Uterus (tissue), 4 donors: ENCODE results near the gene SORL1. TPM values are rescaled to one million over a fixed set of nuclear protein-coding genes. Genes with fewer than 3 reads are reported as not detected.

Source experiments
- DNase-seq, 2 donors: peaks; one replicate each; pipeline ENCODE4 v3.0.0-alpha.2; 2019 to 2020
- H3K27ac ChIP-seq, 2 donors: fragments of 200-600 bp; sonication (generic); 1 replicate in 1 of 2; 2 replicates in 1 of 2; pipeline ENCODE4 v1.5.1; 2016 to 2018
- H3K27me3 ChIP-seq, 2 donors: fragments of 200-600 bp; sonication (generic); one replicate each; pipeline ENCODE4 v1.5.1; 2018 to 2019; ENCODE audit warnings: control low read depth in 1 of 2
- H3K36me3 ChIP-seq, 2 donors: fragments of 200-600 bp; sonication (generic); one replicate each; pipeline ENCODE4 v1.5.1; 2019; ENCODE audit warnings: control low read depth in 1 of 2
- H3K4me1 ChIP-seq, 2 donors: fragments of 200-600 bp; sonication (generic); one replicate each; pipeline ENCODE4 v1.5.1; 2018 to 2019; ENCODE audit warnings: control low read depth in 1 of 2
- H3K4me3 ChIP-seq, 2 donors: fragments of 200-600 bp; sonication (generic); 1 replicate in 1 of 2; 2 replicates in 1 of 2; pipeline ENCODE4 v1.5.1; 2018 to 2019; ENCODE audit warnings: mild to moderate bottlenecking in 1 of 2
- H3K9me3 ChIP-seq, 2 donors: fragments of 200-600 bp; sonication (generic); one replicate each; pipeline ENCODE4 v1.5.1; 2019; ENCODE audit warnings: control low read depth in 1 of 2
- CTCF ChIP-seq, 4 experiments: fragments of 200-600 bp in 2 of 4; fragments of 450-650 bp in 2 of 4; sonication (generic) in 2 of 4; IDR thresholded peaks; one replicate each; pipeline ENCODE4 v1.5.1; 2016 to 2019; ENCODE audit warnings: antibody characterized with exemption in 4 of 4, mild to moderate bottlenecking in 2 of 4, moderate library complexity in 1 of 4
- POLR2A ChIP-seq, 2 donors: fragments of 450-650 bp; IDR thresholded peaks; one replicate each; pipeline ENCODE4 v1.6.1; 2016; ENCODE audit warnings: antibody characterized with exemption in 2 of 2, mild to moderate bottlenecking in 1 of 2, moderate library complexity in 1 of 2
- intact Hi-C: fragments of 100-400 bp; cut with DNase I; formaldehyde crosslinking; loops from one replicate; pipeline ENCODE4 v1.15.1; 2023; ENCODE audit warnings: low total_unique reads
- total RNA-seq, 4 donors: library from RNA; depleted of rRNA in 3 of 4; stranded (reverse); fragments of >200 nt in 3 of 4; gene quantifications; one replicate each; pipeline versions ENCODE4 v1.1.0 to v1.2.4, GENCODE V29; 2014 to 2023
- donor health status: DM: yes; HTN: yes; CAD: no.

SORL1 gene
- total RNA-seq, 4 donors from 2014 or later = 7.6 to 42.6 (median 17.2) TPM

- Histone ChIP-seq H3K4me3 (no peak overlapping the region), H3K4me1 (no peaks in the 10 kb centered on the region), H3K36me3 (no peaks in the 10 kb centered on the region), H3K27me3 (no peaks in the 10 kb centered on the region), H3K27ac (no peak overlapping the region), H3K9me3 (no peaks in the 10 kb centered on the region)
- intact Hi-C loops = no loop called here
- DNase-seq = no peak
- no peak for TF ChIP-seq CTCF (IDR thresholded peaks at IDR 0.05)
- TF ChIP-seq POLR2A (IDR thresholded peaks at IDR 0.05) = no peak
These were observed 31.8 kb downstream of the SORL1 start for GRCh38 chr11:121483805-121484480.

GRCh38 chr11:121485216-121485615 is 33.1 kb downstream of the SORL1 start:
- H3K4me1 ChIP-seq = no peaks in the 10 kb centered on the region
- intact Hi-C loops = no loop called here
- H3K27ac ChIP-seq = no peak overlapping the region
- TF ChIP-seq POLR2A (IDR thresholded peaks at IDR 0.05) (no peak), CTCF (IDR thresholded peaks at IDR 0.05) (no peak)
- no peaks in the 10 kb centered on the region for H3K9me3 ChIP-seq
- no peaks in the 10 kb centered on the region for H3K27me3 ChIP-seq
- H3K36me3 ChIP-seq = no peaks in the 10 kb centered on the region
- DNase-seq = no peak
- H3K4me3 ChIP-seq = no peak overlapping the region

GRCh38 chr11:121486054-121486453 is 33.9 kb downstream of the SORL1 start:
- intact Hi-C loops = no loop called here
- Histone ChIP-seq H3K27ac (no peak overlapping the region), H3K4me3 (no peak overlapping the region), H3K27me3 (no peaks in the 10 kb centered on the region), H3K36me3 (no peaks in the 10 kb centered on the region), H3K9me3 (no peaks in the 10 kb centered on the region), H3K4me1 (no peaks in the 10 kb centered on the region)
- no peak for DNase-seq
- TF ChIP-seq POLR2A (IDR thresholded peaks at IDR 0.05) (no peak), CTCF (IDR thresholded peaks at IDR 0.05) (no peak)

- no peaks in the 10 kb centered on the region for H3K36me3 ChIP-seq
- no peak for DNase-seq
- H3K4me1 ChIP-seq = no peaks in the 10 kb centered on the region
- H3K27ac ChIP-seq = no peak overlapping the region
- no peak overlapping the region for H3K4me3 ChIP-seq
- TF ChIP-seq CTCF (IDR thresholded peaks at IDR 0.05) (no peak), POLR2A (IDR thresholded peaks at IDR 0.05) (no peak)
- no peaks in the 10 kb centered on the region for H3K27me3 ChIP-seq
- intact Hi-C loops = no loop called here
- no peaks in the 10 kb centered on the region for H3K9me3 ChIP-seq
These were observed 35.1 kb downstream of the SORL1 start for GRCh38 chr11:121487191-121487590.

- H3K27ac ChIP-seq = no peak overlapping the region
- TF ChIP-seq POLR2A (IDR thresholded peaks at IDR 0.05) (no peak), CTCF (IDR thresholded peaks at IDR 0.05) (no peak)
- H3K9me3 ChIP-seq = no peaks in the 10 kb centered on the region
- no peak for DNase-seq
- H3K4me3 ChIP-seq = no peak overlapping the region
- H3K36me3 ChIP-seq = no peaks in the 10 kb centered on the region
- H3K27me3 ChIP-seq = no peaks in the 10 kb centered on the region
- no peaks in the 10 kb centered on the region for H3K4me1 ChIP-seq
- intact Hi-C loops = no loop called here
These were observed 36.1 kb downstream of the SORL1 start for GRCh38 chr11:121488170-121488569.
